ENCODE results near the gene ST8SIA1.

ST8SIA1 gene

DNA sequence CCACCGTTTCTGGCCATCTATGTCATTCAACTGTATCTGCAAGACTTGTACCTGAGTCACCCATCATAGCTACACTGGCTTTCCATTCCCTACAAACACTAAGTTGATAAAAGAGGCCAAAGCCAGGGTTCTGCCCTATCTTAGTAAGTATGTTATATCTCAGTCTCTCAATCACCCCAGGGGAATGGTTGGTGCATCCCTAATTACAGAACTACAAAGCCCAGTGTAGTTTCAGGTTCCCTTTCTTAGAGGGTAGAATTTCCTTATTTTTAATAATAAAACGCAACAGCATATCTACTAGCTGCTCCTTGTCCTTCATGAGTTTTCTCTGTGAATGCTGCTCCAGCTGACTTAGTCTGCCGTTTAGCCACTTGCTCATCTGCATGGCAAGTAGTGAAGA is 57.6 kb downstream of the ST8SIA1 start:
- no peak for DNase-seq

DNA sequence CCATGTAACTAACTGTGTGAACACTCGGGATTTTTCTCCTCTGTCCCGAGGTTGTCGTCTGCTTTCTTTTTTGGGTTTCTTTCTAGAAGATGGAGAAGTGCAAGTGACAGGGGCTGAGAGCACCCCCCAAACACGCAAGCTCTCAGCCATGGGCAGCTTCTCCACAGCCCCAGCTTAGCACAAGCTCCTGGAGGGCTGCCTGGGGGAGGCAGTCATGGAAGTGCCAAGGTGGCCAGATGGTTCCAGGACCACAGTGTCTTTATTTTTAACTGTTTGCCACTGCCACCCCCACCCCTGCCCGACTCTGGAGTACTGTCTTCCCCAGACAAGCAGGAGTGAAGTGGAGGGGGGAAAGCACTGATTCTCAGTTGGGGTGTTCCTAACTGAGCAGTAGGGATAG is 58.2 kb downstream of the ST8SIA1 start:
- no peak for DNase-seq

DNA sequence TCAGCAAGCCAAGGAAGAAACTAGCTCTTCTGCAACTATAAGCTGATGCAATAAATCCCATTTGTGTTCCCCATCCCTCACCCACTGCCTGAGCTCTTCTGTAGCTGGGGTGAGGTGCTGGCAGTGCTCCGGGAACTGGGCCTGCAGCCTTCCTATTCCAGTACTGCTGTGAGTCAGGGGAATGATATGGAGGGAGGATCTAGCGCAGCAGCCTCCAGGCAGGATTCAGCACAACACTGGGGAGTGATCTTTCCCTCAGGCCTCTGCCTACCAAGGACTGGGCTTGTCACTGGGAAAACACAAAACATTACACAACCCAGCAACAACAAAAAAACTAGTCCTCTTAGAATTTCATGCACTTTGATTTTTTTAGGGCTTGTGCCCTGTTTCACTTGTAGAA is 58.7 kb downstream of the ST8SIA1 start:
- DNase-seq = peak; percentile 90

DNA sequence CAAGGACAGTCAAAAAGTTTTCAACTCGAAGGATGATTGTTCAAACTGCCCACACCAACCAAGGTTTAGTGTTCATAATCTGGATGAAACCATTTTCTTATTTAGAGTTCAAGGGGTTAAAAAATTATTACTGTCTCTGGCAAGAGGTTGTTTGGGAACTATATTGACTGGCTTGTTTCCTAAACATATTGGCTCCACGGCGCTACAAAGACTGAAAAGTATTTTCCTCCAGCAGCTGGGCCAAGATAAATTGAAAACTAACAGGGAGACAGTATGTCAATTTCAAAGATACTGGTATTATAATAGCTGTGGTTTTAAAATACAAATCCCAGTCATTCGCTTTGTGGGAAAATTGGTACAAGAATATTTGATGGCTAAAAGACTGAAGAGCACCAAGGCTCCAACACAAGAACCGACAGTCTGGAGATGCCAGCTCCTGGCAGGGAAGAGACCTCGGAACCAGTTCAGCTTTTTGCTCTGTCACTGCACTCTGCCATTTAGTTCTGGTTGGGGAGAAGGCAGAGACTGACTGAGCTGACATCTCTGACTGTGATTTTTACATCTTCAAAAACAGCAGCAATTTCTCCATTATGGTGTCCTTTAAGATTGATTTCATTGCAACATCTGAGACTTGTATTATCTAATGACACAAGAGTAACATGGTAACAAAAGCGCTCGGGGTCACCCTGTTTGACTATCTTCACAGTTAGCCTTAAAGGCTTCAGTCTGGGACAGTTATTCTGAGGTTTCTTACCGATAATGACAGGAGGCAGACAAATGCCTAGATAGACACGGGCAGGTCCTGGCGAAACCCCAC is 62.0 kb downstream of the ST8SIA1 start:
- no peak for DNase-seq

DNA sequence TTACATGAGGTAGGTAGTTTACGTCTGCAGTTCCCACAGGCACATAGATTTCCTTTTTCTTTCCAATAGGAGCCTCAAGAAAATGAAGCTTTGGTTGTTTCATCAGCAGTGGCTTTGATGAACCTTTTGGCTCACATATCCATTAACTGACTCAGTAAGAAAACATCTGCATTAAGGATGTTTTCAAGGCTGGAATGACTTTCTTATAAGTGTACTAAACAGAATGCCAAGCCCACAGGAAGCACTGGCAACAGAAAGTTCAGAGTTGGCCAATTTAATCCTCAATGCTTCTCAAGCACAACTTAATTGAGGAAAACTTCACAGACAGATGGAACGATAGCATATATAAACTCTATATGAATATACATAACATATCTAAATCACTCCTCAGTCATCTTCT is 63.5 kb downstream of the ST8SIA1 start:
- DNase-seq = no peak

DNA sequence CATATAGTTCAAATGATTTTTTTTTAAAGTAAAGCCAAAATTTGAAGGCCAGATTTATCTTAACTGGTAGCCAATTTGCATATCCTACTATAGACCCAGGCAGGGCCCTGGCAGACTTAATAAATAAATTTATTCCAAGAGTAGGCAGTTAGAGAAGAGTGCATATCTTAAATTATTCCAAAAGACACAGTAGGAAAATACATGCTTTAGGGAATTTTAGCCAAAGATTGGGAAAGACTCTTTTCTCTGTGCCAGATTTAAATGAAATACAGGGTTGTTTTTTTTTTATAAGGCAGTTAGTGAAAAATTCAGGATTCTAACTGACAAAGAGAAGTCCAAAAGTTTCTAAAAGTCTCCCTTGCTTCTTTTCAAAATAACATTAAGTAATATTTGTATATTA is 65.5 kb downstream of the ST8SIA1 start:
- DNase-seq = no peak

DNA sequence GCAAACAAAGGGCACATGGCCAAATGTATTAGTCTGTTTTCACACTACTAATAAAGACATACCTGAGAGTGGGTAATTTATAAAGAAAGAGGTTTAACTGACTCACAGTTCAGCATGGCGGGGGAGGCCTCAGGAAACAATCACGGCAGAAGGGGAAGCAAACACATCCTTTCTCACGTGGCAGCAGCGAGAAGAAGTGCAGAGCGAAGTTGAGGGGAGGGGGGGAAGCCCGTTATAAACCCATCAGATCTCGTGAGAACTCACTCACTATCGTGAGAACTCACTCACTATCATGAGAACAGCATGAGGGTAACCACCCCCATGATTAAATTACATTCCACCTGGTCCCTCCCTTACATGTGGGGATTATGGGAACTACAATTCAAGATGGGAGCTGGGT is 66.1 kb downstream of the ST8SIA1 start:
- no peak for DNase-seq

DNA sequence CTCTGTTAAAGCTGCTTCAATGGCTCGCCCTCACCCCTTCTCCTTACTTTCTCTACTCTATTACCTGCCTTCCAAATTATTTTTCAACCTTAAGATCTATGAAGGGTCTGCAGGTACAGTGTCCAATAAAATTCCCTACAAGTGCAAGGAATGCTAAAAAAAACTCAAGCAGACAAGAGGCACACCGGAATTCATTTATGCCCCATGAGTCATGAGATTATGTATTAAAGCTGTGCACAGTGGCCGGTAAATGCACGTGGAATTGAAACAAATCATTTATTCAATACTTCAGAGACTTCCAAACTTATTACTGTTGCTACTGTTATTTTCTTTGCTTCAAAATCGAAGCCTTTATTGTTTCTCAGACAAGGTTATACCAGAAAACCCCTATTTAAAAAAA is 68.4 kb downstream of the ST8SIA1 start:
- DNase-seq = no peak

DNA sequence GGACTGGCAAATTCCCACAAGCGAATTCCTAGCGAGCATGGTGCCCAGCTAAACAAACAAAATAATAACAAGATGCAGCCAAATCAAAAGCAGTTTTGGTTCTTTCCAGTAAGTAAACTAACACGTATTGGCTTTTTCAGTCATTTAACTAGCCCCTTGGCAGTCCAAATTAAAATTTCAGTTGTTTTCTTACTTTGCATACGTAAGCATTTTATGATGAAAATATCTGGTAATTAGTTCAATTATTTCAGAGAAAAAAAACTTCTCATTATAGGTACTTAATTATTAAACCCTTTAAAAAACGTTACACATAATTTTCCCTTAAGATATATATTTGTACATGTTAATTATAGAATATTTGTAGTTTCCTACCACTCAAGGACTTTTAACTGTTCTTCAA is 70.1 kb downstream of the ST8SIA1 start:
- DNase-seq = no peak

DNA sequence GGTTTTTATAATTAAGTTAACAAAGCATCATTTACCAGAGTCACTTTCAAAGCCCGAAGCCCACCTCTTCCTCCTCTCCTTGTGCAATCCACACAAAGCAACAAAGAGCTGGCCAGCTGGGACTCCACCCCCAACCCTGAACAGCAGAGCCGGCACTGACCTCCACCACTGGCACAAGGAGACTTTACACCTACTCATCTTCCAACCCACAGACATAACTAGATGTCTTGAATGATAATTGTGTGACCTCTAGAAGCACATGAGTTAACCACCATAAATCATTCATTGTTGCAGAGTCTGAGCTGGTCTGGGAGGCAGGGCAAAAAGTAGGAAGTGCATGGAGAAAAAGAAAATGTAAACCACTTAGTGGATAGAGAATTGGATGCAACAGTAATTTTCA is 72.2 kb downstream of the ST8SIA1 start:
- no peak for DNase-seq

DNA sequence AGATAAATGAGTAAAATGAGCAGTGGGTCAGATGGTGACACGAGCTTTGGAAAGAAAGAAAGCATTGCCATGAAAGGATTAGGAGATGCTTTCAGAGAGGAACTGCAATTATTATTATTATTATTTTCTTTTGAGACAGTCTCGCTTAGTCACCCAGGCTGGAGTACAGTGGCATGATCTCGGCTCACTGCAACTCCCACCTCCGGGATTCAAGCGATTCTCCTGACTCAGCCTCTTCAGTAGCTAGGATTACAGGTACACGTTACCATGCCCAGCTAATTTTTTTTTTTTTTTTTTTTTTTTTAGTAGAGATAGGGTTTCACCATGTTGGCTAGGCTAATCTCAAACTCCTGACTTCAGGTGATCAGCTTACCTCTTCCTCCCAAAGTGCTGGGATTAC is 77.4 kb downstream of the ST8SIA1 start:
- no peak for DNase-seq

DNA sequence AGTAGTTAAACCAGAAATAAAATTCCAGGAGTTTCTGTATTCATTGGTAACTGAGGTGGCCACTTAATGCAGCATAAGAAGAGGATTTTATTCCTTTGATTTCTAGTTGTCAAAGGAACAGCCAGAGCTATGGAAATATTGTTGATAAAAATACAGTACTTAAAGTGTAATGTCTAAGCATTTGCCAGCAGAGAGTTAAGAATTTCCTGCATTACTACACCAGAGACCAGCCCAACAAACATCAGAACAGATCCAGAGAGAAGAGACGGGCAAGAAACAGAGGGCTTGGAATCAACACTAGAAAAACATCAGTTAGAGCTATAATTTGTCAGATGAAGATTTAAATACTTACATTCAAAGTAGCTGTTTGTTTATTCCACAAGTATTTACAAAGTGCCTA is 77.9 kb downstream of the ST8SIA1 start:
- DNase-seq = no peak

DNA sequence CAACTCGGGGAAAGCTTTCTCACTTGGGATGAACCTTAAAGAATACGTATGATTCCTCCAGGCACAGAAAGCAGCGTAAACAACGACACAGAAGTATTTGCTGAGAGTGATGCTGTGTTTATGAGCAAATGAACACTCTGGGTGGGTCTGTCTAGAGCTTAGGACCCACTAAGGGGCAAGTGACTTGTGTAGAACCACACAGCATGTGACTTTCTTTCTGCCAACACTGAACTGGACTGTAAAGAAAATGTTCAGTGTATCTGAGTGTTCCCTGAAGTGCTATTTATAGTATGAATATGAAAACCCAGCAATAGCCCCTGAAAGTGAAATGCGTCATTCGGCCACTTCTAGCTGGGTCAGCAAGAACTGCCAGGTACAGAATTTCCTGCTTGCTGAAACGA is 78.5 kb downstream of the ST8SIA1 start:
- DNase-seq = no peak

DNA sequence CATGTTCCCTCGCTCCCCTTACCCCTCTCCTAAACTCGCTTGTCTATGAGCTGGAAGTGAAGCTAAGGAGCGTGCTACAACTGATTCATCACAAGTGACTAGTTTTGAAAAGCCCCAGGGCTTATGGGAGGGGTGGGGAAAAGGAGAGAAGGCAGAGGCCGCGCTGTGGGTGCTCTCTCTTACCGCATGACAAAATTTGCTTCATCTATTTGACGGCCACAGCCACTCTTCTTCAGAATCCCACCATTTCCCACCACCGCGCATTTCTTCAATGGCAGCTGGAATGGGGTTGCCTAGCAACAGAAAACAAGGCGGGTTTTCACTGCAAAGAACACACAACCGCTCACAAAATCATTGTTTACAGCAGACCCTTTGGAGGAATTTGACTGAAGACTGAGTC is 79.4 kb downstream of the ST8SIA1 start:
- peak; percentile 2 for DNase-seq

DNA sequence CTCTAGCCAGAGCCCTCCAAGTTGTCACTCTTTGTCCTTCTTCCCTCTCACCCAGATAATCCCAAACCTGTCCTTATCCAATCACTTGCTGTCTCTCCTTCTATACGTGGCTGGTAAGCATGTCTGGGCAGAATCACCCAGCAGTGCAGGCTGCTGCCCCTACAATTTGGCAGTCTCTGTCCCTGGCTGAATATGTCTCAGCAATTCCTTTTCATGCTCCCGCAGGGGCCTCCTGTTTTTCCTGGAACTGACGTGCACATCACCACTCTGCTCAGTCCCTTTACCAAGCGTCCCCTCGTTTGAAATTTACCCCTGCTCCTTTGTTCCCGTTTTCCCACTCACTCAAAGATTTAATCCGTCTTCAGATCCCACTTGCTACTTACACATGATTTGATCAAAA is 80.0 kb downstream of the ST8SIA1 start:
- DNase-seq = no peak

DNA sequence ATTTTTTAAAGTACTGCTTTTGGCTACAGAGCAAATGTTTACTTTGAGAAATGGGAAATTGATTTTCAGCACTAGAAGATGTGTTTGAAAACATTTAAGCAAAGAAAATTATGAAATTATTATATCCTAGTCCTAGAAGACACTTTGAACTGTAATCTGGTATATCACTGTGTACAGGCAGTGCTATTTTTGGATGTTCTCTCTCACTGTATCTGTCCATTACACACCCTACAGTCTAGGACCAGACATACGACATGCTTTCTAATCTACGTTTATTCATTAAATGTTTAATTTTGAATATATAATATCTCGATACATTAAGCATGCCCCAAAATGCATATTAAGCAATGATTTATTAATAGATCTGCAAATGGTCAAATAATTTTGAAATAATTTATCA is 82.5 kb downstream of the ST8SIA1 start:
- DNase-seq = no peak

DNA sequence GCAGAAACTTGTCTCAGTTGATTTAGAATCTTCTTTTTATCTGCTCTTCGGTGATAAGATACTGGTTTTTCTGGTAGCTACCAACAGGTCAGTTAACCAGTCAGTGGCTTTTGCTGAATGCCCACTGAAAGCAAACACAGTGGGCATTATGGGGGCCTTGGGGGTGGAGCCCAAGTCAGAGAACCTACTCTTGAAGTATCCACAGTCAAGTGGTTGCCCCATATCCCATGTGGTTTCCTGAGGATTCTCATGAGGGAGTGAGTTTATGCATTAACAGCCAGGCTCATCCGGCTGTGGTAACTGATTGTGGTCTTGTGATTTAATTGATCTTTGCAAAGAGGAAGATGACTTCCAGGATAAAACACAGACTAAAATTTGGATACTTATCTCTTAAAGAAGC is 83.7 kb downstream of the ST8SIA1 start:
- no peak for DNase-seq

DNA sequence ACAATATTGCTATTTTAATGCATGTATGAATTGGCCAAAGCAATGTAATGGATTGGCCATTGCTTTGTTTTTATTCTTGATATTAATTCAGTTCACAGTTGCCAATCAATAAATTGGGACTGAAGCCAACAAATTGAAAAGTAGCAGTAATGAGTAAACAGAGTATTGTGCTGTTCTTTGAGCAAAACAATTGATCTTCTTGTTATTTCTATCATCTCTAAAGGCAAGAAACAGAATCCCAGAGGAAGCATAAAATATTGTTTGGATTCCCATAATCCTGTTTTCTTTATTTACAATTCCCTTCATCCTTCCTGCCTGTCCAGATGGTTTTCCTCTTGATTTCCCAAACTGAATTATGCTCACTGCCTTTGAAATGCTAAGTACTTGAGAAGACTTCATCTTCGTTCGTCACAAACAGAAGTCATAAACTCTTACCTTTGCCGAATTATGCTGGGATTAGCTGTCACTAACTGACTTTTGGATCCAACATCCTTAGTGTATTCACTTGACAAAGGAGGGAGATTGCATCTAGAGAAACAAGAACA is 85.9 kb downstream of the ST8SIA1 start:
- DNase-seq = no peak

DNA sequence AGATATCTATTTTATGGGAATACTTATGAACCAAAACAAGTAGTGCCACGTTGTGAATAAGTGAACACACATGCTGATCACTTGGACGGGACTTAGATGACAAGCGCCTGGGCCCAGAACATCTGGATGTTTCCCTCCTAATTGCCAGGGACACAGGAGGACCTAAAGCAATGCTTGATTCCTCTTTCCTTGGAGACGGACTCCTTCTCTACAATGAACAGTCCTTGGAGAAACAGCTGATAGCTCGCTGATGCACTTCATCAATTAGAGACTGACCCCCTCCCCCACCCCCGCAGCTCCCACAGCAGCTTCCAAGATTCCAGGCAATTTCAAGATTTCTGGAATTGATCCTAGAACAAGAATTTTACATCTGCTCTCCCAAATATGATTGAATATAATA is 86.4 kb downstream of the ST8SIA1 start:
- DNase-seq = no peak

DNA sequence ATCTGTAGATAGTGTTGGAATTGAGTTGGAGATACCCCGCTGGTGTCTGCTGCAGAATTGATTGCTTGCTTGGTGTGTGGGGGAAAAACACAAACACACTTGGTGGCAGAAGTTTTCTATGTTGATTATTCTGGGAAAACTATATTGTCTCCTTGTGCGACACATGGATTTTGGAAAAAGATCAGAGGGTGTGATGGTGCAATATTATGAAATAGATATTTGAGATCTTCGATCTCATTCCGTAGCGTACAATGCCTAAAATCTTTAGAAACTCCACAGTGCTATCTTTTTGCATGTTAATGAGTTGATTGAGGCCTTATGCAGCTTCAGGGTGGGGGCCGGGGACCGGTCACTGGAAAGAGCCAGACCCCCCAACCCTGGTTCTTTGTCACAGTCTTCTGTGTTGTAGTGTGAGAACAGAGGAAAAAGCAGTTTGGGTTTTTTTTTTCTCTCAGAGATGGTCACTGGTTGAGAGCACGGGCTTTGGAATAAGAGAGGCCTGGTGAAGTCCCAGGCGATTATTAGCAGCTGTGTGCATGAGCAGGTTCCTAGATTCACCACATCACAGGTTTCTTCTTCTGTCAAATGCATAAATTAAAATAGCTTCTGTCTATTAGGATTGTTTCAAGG is 88.2 kb downstream of the ST8SIA1 start:
- no peak for DNase-seq

DNA sequence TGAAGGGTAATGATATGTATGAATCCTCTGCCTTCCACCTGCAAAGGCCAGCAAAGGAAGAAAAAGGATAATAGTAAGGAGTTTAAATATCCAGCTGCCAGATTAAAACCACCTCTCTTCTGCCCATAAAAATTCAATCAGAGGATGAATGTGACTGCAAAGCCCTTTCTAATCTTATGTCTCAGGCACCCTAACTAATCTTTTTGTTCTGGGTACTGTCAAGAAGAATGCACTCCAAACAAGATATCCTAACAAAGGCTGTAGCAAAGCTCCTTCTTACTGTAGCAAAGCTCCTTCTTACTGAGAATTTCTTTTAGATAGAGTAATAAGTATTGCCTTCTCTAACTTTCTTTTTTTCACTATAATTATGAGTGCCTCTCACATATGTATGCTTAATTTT is 91.8 kb downstream of the ST8SIA1 start:
- DNase-seq = no peak

DNA sequence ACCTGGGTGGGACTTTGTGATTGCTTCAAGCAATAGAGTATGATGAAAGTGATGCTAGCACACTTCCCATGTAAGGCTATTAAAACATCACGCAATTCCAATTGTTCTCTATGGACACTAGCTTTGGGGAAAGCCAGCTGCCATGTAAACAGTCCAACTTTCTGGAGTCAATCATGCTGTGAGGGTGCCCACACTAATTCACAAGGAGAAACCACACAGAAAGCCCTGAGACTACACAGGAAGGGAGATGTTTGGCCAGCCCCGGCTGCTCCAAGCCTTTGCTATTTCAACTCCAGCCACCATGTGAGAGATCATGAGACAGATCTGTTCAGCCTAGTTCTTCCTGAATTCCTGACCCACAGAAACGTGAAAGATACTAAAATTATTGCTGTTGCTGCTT is 96.3 kb downstream of the ST8SIA1 start:
- DNase-seq = no peak

DNA sequence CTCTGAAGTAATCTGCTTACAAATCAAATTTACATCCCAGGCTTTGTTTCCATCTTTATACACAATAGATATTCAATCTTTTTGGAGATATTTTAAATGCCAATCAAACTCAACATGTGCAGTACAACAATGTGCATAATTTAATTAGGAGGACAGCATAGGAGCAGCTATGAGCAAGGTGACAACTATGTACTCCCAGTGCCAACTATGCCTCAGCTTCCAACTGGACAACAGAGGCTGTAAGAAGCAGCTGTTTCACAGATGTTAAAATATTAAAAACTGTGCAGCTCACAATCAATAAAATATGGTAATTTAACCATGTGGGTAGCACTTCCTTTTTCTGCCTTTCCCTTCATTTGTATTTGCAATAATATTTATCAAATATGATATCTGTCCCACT is 99.9 kb downstream of the ST8SIA1 start:
- no peak for DNase-seq

DNA sequence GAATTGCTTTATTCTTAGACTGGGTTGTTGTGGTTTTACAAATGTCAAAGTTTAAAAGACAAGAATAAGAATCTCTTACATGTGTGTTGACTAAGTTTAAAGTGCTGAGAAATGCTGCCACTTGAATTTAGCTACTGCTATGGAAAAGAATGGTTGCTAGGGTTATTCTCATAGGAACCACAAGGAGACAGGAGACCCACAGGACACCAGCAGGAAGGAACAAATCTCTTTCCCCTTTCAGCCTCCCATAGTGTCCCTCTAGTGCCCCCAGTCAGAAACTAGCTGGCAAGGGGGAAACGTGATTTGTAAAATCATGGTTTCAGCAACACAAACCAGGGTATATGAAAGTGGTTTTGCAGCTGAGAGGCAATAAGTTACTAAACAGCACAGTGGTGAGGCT is 102.7 kb downstream of the ST8SIA1 start:
- DNase-seq = no peak

DNA sequence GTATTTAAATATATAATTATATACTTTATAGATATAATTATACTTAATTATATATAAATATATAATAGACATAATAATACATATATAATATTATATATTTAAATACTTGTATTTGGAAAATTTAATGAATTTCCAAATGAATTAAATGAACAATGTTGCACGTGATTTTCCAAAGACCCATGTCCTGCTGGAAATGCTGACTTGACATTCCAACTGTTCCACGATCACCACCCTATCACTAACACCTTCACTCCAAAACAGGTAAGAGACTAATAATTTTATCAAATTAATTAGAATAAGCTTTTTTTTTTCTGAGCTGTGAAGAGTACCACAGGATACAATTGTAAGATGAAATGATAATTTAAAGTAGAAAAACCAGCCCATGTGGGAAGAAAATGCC is 103.4 kb downstream of the ST8SIA1 start:
- DNase-seq = no peak

All from amniotic stem cell (primary cell).